SU-DHL-6 (cell line): ENCODE results near the gene ST3GAL3.

ENCODE experiments used
- H2AFZ ChIP-seq: fragments of 200-600 bp; sonication (generic); 2 replicates; pipeline ENCODE4 v1.6.1; 2014; ENCODE audit warnings: low read depth, mild to moderate bottlenecking, moderate library complexity, mixed read lengths, antibody characterized with exemption, low read length; ENCODE audit not compliant: severe bottlenecking
- H3F3A ChIP-seq: fragments of 200-600 bp; shearing (Covaris generic); 2 replicates; pipeline ENCODE4 v1.6.0; 2016; ENCODE audit warnings: antibody characterized with exemption, mild to moderate bottlenecking; ENCODE audit not compliant: insufficient read depth
- H3K27ac ChIP-seq: fragments of 200-600 bp; sonication (generic); 2 replicates; pipeline ENCODE4 v1.5.1; 2016; ENCODE audit warnings: low read depth, mild to moderate bottlenecking, low read length, moderate library complexity, mixed read lengths
- H3K27me3 ChIP-seq: fragments of 200-600 bp; sonication (generic), shearing (Covaris generic); 2 replicates; pipeline ENCODE4 v1.6.0; 2014; ENCODE audit warnings: mild to moderate bottlenecking, low read length
- H3K36me3 ChIP-seq: fragments of 200-600 bp; sonication (generic); 2 replicates; pipeline ENCODE4 v1.6.1; 2014; ENCODE audit warnings: mild to moderate bottlenecking, low read length, mixed read lengths
- H3K4me2 ChIP-seq: fragments of 300-600, 200-600 bp; shearing (Covaris generic), sonication (generic); 2 replicates; pipeline ENCODE4 v1.6.0; 2014; ENCODE audit warnings: low read length, low read depth, mild to moderate bottlenecking; ENCODE audit not compliant: poor library complexity, severe bottlenecking
- H3K4me3 ChIP-seq: fragments of 200-600 bp; sonication (generic); 2 replicates; pipeline ENCODE4 v1.5.1; 2014; ENCODE audit warnings: antibody characterized with exemption, low read length, mild to moderate bottlenecking, mixed read lengths; ENCODE audit not compliant: insufficient read depth, poor library complexity, severe bottlenecking
- H3K79me2 ChIP-seq: fragments of 200-600 bp; sonication (generic); 2 replicates; pipeline ENCODE4 v1.6.1; 2014; ENCODE audit warnings: mild to moderate bottlenecking, low read length, moderate library complexity; ENCODE audit not compliant: insufficient read depth
- H3K9ac ChIP-seq: fragments of 200-600 bp; sonication (generic); 2 replicates; pipeline ENCODE4 v1.7.0; 2014; ENCODE audit warnings: mild to moderate bottlenecking, low read length
- H3K9me2 ChIP-seq: fragments of 200-600 bp; sonication (generic); replicated peaks from 2 replicates; pipeline ENCODE4 v1.6.1; 2014; ENCODE audit warnings: low read length; ENCODE audit not compliant: insufficient read depth
- H3K9me3 ChIP-seq: fragments of 200-600 bp; sonication (generic); 2 replicates; pipeline ENCODE4 v1.6.1; 2014; ENCODE audit warnings: low read length, mixed read lengths; ENCODE audit not compliant: insufficient read depth
- H4K20me1 ChIP-seq: fragments of 200-600 bp; sonication (generic); 2 replicates; pipeline ENCODE4 v1.6.1; 2014; ENCODE audit warnings: low read depth, mild to moderate bottlenecking, antibody characterized with exemption, low read length, moderate library complexity, mixed read lengths
- EZH2phosphoT487 ChIP-seq: fragments of 200-600 bp; sonication (generic), shearing (Covaris generic); conservative IDR thresholded peaks from 2 replicates; pipeline ENCODE4 v1.6.1; 2018; ENCODE audit warnings: mild to moderate bottlenecking, antibody characterized with exemption, low read length, moderate library complexity, mixed read lengths
- TF ChIP-seq, protein P1 (sequence below): fragments of 200-600 bp; sonication (generic); IDR thresholded peaks from one replicate; pipeline ENCODE4 v1.5.1; 2017; ENCODE audit warnings: antibody characterized with exemption, mild to moderate bottlenecking, low read length, moderate library complexity; ENCODE audit not compliant: insufficient read depth, poor library complexity, severe bottlenecking

ST3GAL3 gene

DNA sequence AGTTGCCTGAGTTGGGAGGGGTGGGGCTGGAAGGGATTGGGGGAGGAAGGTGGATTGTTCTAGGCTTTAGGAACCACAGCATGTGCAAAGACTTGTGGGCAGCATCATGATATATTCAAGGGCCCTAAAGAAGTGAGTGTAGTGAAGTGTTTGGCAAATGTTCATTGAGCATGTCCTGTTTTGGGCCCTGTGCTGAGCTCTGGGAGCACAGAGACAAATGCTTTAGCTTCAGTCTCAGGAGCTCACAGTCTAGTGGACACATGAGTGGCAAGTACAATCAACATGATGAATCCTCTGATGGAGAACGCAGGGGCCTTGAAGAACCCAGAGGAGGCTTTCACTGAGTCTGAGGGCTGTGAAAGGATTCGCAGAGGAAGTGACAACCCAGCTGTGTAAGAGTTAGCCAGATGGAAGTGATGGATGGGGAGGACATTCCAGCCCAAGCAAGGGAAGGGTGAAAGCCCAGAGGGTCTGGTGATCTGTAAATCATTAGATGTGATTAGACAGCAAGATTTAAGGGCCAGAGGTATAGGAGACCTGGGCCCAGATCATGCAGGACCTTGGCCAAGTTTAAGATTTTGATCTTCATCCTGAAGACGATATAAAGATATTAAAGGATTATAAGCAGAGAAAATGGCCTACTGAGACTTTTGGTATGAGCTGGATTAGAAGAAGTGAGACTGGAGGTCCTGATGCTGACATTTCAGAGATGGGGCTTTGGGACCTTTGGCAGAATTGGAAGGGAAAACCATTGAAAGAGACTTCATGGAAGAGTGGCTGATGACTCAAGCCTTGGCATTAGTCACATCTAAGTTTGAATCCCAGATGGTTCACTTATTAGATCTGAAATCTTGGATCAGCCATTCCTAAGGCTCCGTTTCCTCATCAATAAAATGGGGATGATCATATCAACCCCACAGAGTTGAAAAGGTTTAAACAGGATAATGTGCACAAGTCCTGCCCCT is 244.0 kb downstream of the ST3GAL3 start:
- Histone ChIP-seq H3K79me2 (peaks cover 15% of the 10 kb centered on the region; the same call in 1 of the 2 replicates), H3F3A (no peaks in the 10 kb centered on the region)

DNA sequence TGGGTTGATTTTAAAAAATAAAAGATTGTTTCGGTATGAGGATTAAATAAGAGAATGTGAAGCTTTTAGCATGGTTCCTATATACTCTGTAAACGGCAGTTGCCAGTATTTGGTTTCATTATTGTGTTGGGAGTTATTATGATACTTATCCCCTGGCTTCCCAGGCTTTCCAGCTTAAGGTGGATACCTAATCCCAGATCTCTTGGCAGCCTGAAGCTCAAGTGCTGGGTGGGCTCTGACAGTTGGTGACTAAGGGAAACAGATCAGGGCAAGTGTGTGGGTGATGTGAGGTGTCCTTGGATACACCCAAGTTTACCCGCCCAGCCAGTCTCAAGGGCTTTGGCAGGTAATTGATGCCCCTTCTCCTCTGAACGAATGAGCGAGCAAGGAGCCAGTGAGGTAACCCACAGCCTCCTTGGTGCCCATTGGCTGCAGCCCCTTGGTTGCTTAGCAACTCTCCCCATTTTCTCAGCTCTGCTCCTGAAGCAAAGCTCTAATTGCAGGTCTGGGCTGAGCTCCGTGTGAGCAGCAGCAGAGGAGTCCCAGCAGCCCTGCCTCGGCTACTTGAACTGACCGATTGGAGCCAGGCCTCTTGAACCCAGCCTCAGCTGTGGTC is 245.5 kb downstream of the ST3GAL3 start:
- Histone ChIP-seq H3K9me2 (no peaks in the 10 kb centered on the region), H3K9ac (no peak overlapping the region), H3K4me3 (no peak overlapping the region), H2AFZ (no peak overlapping the region), H3K27ac (no peak overlapping the region), H3F3A (no peaks in the 10 kb centered on the region), H3K27me3 (no peaks in the 10 kb centered on the region), H3K79me2 (peaks cover 6% of the 10 kb centered on the region; the same call in 1 of the 2 replicates), H4K20me1 (no peaks in the 10 kb centered on the region; the same call in 1 of the 2 replicates), H3K4me2 (no peak overlapping the region), H3K9me3 (no peaks in the 10 kb centered on the region), H3K36me3 (no peaks in the 10 kb centered on the region)
- TF ChIP-seq, protein P1, sequence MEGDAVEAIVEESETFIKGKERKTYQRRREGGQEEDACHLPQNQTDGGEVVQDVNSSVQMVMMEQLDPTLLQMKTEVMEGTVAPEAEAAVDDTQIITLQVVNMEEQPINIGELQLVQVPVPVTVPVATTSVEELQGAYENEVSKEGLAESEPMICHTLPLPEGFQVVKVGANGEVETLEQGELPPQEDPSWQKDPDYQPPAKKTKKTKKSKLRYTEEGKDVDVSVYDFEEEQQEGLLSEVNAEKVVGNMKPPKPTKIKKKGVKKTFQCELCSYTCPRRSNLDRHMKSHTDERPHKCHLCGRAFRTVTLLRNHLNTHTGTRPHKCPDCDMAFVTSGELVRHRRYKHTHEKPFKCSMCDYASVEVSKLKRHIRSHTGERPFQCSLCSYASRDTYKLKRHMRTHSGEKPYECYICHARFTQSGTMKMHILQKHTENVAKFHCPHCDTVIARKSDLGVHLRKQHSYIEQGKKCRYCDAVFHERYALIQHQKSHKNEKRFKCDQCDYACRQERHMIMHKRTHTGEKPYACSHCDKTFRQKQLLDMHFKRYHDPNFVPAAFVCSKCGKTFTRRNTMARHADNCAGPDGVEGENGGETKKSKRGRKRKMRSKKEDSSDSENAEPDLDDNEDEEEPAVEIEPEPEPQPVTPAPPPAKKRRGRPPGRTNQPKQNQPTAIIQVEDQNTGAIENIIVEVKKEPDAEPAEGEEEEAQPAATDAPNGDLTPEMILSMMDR = no peak
- TF ChIP-seq EZH2phosphoT487 = no peak

More for the DNA sequence above, 244.0 kb downstream of the ST3GAL3 start:
- Histone ChIP-seq H3K9me2 (no peaks in the 10 kb centered on the region), H3K36me3 (no peaks in the 10 kb centered on the region), H3K9ac (no peak overlapping the region), H3K27ac (no peak overlapping the region), H3K4me3 (no peak overlapping the region), H3K9me3 (no peaks in the 10 kb centered on the region), H4K20me1 (no peaks in the 10 kb centered on the region; the same call in 1 of the 2 replicates), H2AFZ (no peak overlapping the region), H3K4me2 (no peak overlapping the region), H3K27me3 (no peaks in the 10 kb centered on the region)
- TF ChIP-seq, protein P1 = no peak
- TF ChIP-seq EZH2phosphoT487 = no peak

DNA sequence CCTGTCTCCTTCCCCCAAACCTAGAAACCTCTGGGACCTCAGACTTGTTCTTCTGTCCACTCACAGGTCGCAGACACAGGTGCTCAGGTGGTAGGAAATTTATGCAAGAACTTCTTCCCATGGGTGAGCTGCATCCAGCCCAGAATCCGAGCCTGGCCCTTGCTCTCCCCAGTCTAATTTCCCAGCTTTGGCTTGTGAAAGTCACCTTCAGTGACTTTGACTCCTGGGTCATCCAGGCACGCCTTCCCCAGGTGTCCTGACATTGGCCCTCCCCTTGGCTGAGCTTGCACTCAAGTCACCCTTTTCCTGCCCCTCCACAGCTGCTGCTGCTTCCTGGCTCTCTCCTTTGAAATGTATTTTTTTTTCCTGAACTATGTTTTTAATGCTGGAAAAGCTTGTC is 246.0 kb downstream of the ST3GAL3 start:
- Histone ChIP-seq H3K79me2 (peaks cover 1% of the 10 kb centered on the region; the same call in 1 of the 2 replicates), H3F3A (no peaks in the 10 kb centered on the region), H3K27me3 (no peaks in the 10 kb centered on the region), H3K4me3 (no peak overlapping the region), H4K20me1 (no peaks in the 10 kb centered on the region; the same call in 1 of the 2 replicates), H3K9ac (no peak overlapping the region), H3K9me2 (no peaks in the 10 kb centered on the region), H3K36me3 (no peaks in the 10 kb centered on the region), H3K27ac (no peak overlapping the region), H3K9me3 (no peaks in the 10 kb centered on the region), H2AFZ (no peak overlapping the region), H3K4me2 (no peak overlapping the region)
- TF ChIP-seq EZH2phosphoT487 = no peak
- TF ChIP-seq, protein P1 = no peak
